ENCODE results near the gene RGS4. TPM values are rescaled to one million over a fixed set of nuclear protein-coding genes. Genes with fewer than 3 reads are reported as not detected.

Gene RGS4
- total RNA-seq, 1 donor from 2014 or later = 38.1 TPM

DNA sequence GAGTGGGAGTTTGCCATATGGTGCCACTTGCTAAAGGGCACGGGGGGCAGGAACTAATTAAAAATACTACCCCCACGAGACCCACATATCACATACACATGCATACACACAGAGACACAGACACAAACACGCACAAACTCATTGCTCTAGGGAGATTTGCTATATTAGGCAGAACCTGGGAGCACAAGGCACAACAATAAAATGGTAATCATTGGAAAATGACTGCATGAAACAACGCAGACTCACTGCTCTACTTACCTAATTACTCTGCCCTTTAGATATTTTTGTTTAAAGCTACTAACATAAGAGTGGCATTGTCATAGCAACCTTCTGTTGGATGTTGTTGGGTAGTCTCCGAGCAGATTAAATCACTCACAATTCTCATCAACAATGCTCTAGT lies 20.3 kb upstream of the RGS4 start:
- no peaks in the 10 kb centered on the region for H3K36me3 Mint-ChIP-seq
- DNase-seq (ENCODE audit: extremely low spot score, unreplicated experiment) = no peak
- no peaks in the 10 kb centered on the region for H3K27me3 Mint-ChIP-seq
- H3K9me3 Mint-ChIP-seq = no peaks in the 10 kb centered on the region
- no peak overlapping the region for H3K4me3 Mint-ChIP-seq
- no peaks in the 10 kb centered on the region for H3K4me1 Mint-ChIP-seq (ENCODE audit: unreplicated experiment)
- H3K27ac Mint-ChIP-seq = no peak overlapping the region
- TF ChIP-seq, protein P1, sequence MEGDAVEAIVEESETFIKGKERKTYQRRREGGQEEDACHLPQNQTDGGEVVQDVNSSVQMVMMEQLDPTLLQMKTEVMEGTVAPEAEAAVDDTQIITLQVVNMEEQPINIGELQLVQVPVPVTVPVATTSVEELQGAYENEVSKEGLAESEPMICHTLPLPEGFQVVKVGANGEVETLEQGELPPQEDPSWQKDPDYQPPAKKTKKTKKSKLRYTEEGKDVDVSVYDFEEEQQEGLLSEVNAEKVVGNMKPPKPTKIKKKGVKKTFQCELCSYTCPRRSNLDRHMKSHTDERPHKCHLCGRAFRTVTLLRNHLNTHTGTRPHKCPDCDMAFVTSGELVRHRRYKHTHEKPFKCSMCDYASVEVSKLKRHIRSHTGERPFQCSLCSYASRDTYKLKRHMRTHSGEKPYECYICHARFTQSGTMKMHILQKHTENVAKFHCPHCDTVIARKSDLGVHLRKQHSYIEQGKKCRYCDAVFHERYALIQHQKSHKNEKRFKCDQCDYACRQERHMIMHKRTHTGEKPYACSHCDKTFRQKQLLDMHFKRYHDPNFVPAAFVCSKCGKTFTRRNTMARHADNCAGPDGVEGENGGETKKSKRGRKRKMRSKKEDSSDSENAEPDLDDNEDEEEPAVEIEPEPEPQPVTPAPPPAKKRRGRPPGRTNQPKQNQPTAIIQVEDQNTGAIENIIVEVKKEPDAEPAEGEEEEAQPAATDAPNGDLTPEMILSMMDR (conservative IDR thresholded peaks at IDR 0.05) = no peak

DNA sequence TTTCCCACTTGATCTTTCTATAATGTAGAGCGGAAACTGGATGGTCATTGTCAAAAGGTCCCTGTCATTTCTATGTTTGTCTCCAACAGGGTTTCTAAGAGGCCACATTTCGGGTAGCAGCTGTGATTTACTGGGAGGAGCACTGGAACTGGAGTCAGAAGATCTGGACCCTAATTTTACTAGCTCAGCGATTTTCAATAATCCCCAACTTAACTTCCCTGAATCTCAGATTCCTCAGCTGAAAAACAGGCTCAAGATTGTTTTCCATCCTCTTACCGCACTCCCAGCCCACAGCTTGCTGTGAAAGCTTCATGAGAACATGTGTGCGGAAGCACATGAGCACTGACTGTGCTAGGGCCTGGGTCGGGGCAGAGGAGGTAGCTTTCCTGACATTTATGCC lies 19.9 kb upstream of the RGS4 start:
- TF ChIP-seq, protein P1 (conservative IDR thresholded peaks at IDR 0.05) = no peak
- no peak overlapping the region for H3K4me3 Mint-ChIP-seq

DNA sequence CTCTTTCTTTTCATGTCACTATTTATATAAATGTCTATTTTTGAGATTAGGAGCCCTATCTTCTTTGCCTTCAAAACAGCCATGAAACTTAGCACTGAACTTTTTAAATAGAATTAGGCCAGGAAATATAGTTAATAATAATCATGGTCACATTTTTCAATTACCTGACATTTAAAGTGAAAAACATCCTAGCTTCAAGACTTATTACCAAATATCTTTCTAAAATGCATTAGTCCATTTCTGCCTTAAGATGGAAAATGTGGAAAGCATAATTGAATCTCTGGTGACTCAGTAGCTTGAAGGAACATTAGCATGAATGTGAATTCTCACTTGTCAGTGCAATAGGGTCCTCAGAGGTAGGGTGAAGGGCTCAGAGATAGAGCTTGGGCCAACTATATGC lies 18.7 kb upstream of the RGS4 start:
- Mint-ChIP-seq H3K36me3 (no peaks in the 10 kb centered on the region), H3K4me3 (no peak overlapping the region), H3K4me1 (ENCODE audit: unreplicated experiment) (peaks cover 12% of the 10 kb centered on the region), H3K27me3 (no peaks in the 10 kb centered on the region), H3K9me3 (no peaks in the 10 kb centered on the region), H3K27ac (no peak overlapping the region)
- TF ChIP-seq, protein P1 (conservative IDR thresholded peaks at IDR 0.05) = no peak
- DNase-seq (ENCODE audit: extremely low spot score, unreplicated experiment) = no peak

More for the DNA sequence above, 19.9 kb upstream of the RGS4 start:
- no peaks in the 10 kb centered on the region for H3K36me3 Mint-ChIP-seq
- DNase-seq (ENCODE audit: extremely low spot score, unreplicated experiment) = no peak
- no peak overlapping the region for H3K27ac Mint-ChIP-seq
- peaks cover under 1% of the 10 kb centered on the region for H3K4me1 Mint-ChIP-seq (ENCODE audit: unreplicated experiment)
- no peaks in the 10 kb centered on the region for H3K27me3 Mint-ChIP-seq
- H3K9me3 Mint-ChIP-seq = no peaks in the 10 kb centered on the region

DNA sequence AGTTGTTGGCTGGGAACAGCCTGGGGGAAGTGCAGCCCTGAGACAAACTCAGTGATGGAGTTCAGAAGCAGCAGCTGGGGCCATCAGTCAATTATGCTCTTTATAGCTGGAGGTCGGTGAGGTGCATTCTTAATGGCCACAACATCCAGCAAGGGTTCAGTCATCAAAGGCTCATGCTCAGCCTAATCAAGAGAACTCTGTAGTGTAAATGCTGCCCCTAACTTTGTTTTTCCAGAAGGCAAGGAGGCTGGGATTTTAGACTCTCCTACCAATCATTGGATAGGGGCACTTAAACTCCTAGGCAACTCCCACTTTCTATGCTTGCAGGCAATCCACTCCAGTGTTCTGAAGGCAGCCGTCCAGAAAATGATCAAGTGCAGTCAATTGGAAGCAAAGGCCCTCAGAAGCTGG lies 15.0 kb upstream of the RGS4 start:
- H3K4me1 Mint-ChIP-seq (ENCODE audit: unreplicated experiment) = peaks cover 15% of the 10 kb centered on the region
- H3K9me3 Mint-ChIP-seq = no peaks in the 10 kb centered on the region
- no peak overlapping the region for H3K4me3 Mint-ChIP-seq
- H3K27me3 Mint-ChIP-seq = no peaks in the 10 kb centered on the region
- H3K36me3 Mint-ChIP-seq = no peaks in the 10 kb centered on the region
- H3K27ac Mint-ChIP-seq = no peak overlapping the region
- no peak for DNase-seq (ENCODE audit: extremely low spot score, unreplicated experiment)
- TF ChIP-seq, protein P1 (conservative IDR thresholded peaks at IDR 0.05) = no peak

DNA sequence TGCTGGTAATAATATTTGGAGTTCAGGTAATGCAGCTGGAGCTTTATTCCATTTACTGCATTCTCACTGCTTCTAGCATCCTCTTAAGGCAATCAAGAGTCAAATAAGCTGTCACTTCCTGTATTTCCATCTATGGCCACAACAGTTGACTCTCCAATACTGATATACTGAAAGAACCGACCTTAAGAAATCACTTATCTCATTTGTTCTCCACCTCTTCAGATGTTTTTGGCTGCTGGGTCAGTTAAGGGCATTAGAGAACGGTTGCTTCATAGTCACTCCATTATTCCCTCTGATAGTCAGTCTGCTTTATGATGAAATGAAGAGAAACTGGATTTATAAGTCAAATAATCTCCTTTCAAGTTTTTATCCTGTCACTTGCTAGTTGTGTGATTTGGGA lies 14.2 kb upstream of the RGS4 start:
- no peaks in the 10 kb centered on the region for H3K9me3 Mint-ChIP-seq
- H3K4me3 Mint-ChIP-seq = no peak overlapping the region
- DNase-seq (ENCODE audit: extremely low spot score, unreplicated experiment) = no peak
- H3K27ac Mint-ChIP-seq = no peak overlapping the region
- no peaks in the 10 kb centered on the region for H3K27me3 Mint-ChIP-seq
- H3K36me3 Mint-ChIP-seq = no peaks in the 10 kb centered on the region
- H3K4me1 Mint-ChIP-seq (ENCODE audit: unreplicated experiment) = peaks cover 15% of the 10 kb centered on the region
- TF ChIP-seq, protein P1 (conservative IDR thresholded peaks at IDR 0.05) = no peak

DNA sequence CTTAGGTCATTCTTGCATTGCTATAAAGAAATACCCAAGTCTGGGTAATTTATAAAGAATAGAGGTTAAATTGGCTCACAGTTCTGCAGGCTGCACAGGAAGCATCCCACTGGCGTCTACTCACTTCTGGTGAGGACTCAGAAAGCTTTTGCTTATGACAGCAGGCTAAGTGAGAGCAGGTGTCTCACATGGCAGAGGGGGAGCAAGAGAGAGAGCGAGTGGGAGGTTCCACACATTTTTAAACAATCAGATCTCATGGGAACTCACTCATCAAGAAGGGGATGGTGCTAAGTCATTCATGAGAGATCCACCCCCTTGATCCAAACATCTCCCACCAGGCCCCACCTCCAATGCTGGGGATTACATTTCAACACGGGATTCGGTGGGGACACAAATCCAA lies 13.6 kb upstream of the RGS4 start:
- Mint-ChIP-seq H3K4me1 (ENCODE audit: unreplicated experiment) (peaks cover 15% of the 10 kb centered on the region), H3K9me3 (no peaks in the 10 kb centered on the region), H3K36me3 (no peaks in the 10 kb centered on the region), H3K27ac (no peak overlapping the region), H3K27me3 (no peaks in the 10 kb centered on the region), H3K4me3 (no peak overlapping the region)
- no peak for DNase-seq (ENCODE audit: extremely low spot score, unreplicated experiment)
- TF ChIP-seq, protein P1 (conservative IDR thresholded peaks at IDR 0.05) = no peak
